Upper lobe of left lung (tissue), 4 donors: ENCODE measurements around the gene MYBBP1A.

Source experiments
- POLR2A ChIP-seq, 4 donors: fragments of 450-650 bp; IDR thresholded peaks; one replicate each; pipeline ENCODE4 v1.5.1; 2016 to 2017; ENCODE audit warnings: antibody characterized with exemption in 4 of 4, mild to moderate bottlenecking in 2 of 4
- TF ChIP-seq, protein P1 (sequence below), 6 experiments: fragments of 450-650 bp in 4 of 6; fragments of 200-600 bp in 2 of 6; sonication (generic) in 2 of 6; IDR thresholded peaks; one replicate each; pipeline ENCODE4 v1.5.1; 2016 to 2019; ENCODE audit warnings: antibody characterized with exemption in 6 of 6

DNA sequence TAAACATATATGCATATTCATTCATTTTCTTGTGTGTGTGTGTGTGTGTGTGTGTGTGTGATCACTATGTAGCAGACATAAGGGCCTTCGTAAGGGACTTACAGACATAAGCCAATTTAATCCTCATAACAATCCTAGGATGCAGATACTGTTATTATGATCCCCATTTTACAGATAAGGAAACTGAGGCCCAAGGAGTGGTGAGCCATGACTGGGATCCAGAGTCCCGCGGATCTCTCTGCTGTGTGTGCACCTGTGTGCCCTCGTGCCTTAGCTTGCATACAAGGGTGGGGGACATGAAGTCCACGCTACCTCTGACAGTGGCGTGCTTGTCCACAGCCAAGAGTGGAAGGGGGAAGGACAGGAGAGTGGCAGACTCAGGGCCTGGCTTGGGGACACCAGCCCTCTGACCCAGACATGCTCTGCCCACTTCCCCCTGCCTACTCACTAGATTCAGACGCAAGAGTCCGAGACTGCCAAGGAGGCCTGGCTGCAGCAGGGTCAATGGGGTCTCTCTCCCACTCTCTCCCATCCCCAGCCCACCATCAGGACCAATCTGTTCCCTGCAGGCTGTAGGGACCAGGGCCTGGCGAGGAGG lies 19.4 kb upstream of the MYBBP1A start:
- TF ChIP-seq POLR2A (IDR thresholded peaks at IDR 0.05) = no peak
- TF ChIP-seq, protein P1, sequence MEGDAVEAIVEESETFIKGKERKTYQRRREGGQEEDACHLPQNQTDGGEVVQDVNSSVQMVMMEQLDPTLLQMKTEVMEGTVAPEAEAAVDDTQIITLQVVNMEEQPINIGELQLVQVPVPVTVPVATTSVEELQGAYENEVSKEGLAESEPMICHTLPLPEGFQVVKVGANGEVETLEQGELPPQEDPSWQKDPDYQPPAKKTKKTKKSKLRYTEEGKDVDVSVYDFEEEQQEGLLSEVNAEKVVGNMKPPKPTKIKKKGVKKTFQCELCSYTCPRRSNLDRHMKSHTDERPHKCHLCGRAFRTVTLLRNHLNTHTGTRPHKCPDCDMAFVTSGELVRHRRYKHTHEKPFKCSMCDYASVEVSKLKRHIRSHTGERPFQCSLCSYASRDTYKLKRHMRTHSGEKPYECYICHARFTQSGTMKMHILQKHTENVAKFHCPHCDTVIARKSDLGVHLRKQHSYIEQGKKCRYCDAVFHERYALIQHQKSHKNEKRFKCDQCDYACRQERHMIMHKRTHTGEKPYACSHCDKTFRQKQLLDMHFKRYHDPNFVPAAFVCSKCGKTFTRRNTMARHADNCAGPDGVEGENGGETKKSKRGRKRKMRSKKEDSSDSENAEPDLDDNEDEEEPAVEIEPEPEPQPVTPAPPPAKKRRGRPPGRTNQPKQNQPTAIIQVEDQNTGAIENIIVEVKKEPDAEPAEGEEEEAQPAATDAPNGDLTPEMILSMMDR (IDR thresholded peaks at IDR 0.05) = no peak
